HepG2 (cell line): ENCODE measurements around the gene SPAG9. TPM values are rescaled to one million over a fixed set of nuclear protein-coding genes. Genes with fewer than 3 reads are reported as not detected.
A peak's percentile ranks its signal among the peaks of the same experiment; 100 is the strongest.

Source experiments
- E2F2 ChIP-seq: sonication (generic); formaldehyde crosslinking; IDR thresholded peaks from 2 replicates; pipeline ENCODE4 v1.4.0; 2020; ENCODE audit warnings: missing genetic modification reagents, borderline replicate concordance
- HNF1A ChIP-seq, 2 experiments: sonication (generic) in 1 of 2; formaldehyde crosslinking in 1 of 2; IDR thresholded peaks; 2 replicates each; pipeline versions ENCODE4 v1.4.0 to v1.6.1; 2016 to 2020; ENCODE audit warnings: borderline replicate concordance in 1 of 2, low read depth in 1 of 2, mild to moderate bottlenecking in 1 of 2, missing genetic modification reagents in 1 of 2
- TBL1XR1 ChIP-seq: fragments of 150-350 bp; IDR thresholded peaks from 2 replicates; pipeline ENCODE4 v1.6.1; 2014; ENCODE audit warnings: borderline replicate concordance, low read length; ENCODE audit not compliant: partially characterized antibody
- ZNF274 ChIP-seq: sonication (generic); formaldehyde crosslinking; IDR thresholded peaks from 2 replicates; pipeline ENCODE4 v1.5.1; 2020; ENCODE audit warnings: mild to moderate bottlenecking, missing genetic modification reagents
- ZNF558 ChIP-seq: sonication (generic); formaldehyde crosslinking; IDR thresholded peaks from 2 replicates; pipeline ENCODE4 v1.9.0; 2022; ENCODE audit warnings: mild to moderate bottlenecking, missing genetic modification reagents, borderline replicate concordance
- ZNF672 ChIP-seq: sonication (generic); formaldehyde crosslinking; IDR thresholded peaks from 2 replicates; pipeline ENCODE4 v1.8.1; 2022; ENCODE audit warnings: missing genetic modification reagents
- ZNF674 ChIP-seq: sonication (generic); formaldehyde crosslinking; IDR thresholded peaks from 2 replicates; pipeline ENCODE4 v1.5.0; 2020; ENCODE audit warnings: low read depth, mild to moderate bottlenecking, missing genetic modification reagents
- ZNF713 ChIP-seq: sonication (generic); formaldehyde crosslinking; IDR thresholded peaks from 2 replicates; pipeline ENCODE4 v1.4.0; 2020; ENCODE audit warnings: mild to moderate bottlenecking, missing genetic modification reagents
- polyA plus RNA-seq, 8 experiments: library from polyadenylated mRNA; depleted of rRNA in 3 of 8; stranded (reverse) in 7 of 8; unstranded in 1 of 8; fragments of >200 nt; fragmentation: Illumina TruSeq in 4 of 8; extraction: Trizol in 4 of 8; gene quantifications; 2 replicates each; pipeline versions ENCODE4 v1.2.1 to v1.2.3, GENCODE V29; 2011 to 2016; ENCODE audit warnings: low read depth in 4 of 8, missing spikeins in 1 of 8, mixed read lengths in 1 of 8; ENCODE audit not compliant: insufficient read depth in 1 of 8
- total RNA-seq, 5 experiments: library from RNA; depleted of rRNA; stranded (reverse); fragments of >200 nt; fragmentation: Illumina TruSeq; extraction: Trizol; gene quantifications; 2 replicates each; pipeline ENCODE4 v1.2.3, GENCODE V29; 2016; ENCODE audit warnings: low read depth in 1 of 5
- TF ChIP-seq, protein P1 (sequence below): sonication (generic); formaldehyde crosslinking; IDR thresholded peaks from 2 replicates; pipeline ENCODE4 v1.5.0; 2020; ENCODE audit warnings: mild to moderate bottlenecking, missing genetic modification reagents, moderate library complexity
- TF ChIP-seq, protein P2 (sequence below): sonication (generic); formaldehyde crosslinking; IDR thresholded peaks from 2 replicates; pipeline ENCODE4 v1.5.0; 2020; ENCODE audit warnings: missing genetic modification reagents
- TF ChIP-seq, protein P3 (sequence below): sonication (generic); formaldehyde crosslinking; IDR thresholded peaks from 2 replicates; pipeline ENCODE4 v1.4.0; 2020; ENCODE audit warnings: missing genetic modification reagents
- TF ChIP-seq, protein P4 (sequence below): sonication (generic); formaldehyde crosslinking; IDR thresholded peaks from 2 replicates; pipeline ENCODE4 v1.8.1; 2023; ENCODE audit warnings: mild to moderate bottlenecking, missing genetic modification reagents
- TF ChIP-seq, protein P5 (sequence below): sonication (generic); formaldehyde crosslinking; IDR thresholded peaks from 2 replicates; pipeline ENCODE4 v1.8.1; 2023; ENCODE audit warnings: missing genetic modification reagents, inconsistent platforms, borderline replicate concordance

SPAG9 gene
- total and polyA plus RNA-seq, 2 of the 13 experiments (the other 11 are each of a cell fraction or from before 2014, with no cell fraction given), result 43.2 to 78.6 TPM

GRCh38 chr17:51166987-51167931, 46.6 kb upstream of the SPAG9 start (continued):
- TF ChIP-seq, protein P1, sequence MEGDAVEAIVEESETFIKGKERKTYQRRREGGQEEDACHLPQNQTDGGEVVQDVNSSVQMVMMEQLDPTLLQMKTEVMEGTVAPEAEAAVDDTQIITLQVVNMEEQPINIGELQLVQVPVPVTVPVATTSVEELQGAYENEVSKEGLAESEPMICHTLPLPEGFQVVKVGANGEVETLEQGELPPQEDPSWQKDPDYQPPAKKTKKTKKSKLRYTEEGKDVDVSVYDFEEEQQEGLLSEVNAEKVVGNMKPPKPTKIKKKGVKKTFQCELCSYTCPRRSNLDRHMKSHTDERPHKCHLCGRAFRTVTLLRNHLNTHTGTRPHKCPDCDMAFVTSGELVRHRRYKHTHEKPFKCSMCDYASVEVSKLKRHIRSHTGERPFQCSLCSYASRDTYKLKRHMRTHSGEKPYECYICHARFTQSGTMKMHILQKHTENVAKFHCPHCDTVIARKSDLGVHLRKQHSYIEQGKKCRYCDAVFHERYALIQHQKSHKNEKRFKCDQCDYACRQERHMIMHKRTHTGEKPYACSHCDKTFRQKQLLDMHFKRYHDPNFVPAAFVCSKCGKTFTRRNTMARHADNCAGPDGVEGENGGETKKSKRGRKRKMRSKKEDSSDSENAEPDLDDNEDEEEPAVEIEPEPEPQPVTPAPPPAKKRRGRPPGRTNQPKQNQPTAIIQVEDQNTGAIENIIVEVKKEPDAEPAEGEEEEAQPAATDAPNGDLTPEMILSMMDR (CRISPR knock-in tag), result peak; percentile 90
- TF ChIP-seq ZNF713 (CRISPR knock-in tag), result no peak
- peak; percentile 6; the same call in 1 of the 2 replicates for TF ChIP-seq ZNF674
- TF ChIP-seq, protein P2, sequence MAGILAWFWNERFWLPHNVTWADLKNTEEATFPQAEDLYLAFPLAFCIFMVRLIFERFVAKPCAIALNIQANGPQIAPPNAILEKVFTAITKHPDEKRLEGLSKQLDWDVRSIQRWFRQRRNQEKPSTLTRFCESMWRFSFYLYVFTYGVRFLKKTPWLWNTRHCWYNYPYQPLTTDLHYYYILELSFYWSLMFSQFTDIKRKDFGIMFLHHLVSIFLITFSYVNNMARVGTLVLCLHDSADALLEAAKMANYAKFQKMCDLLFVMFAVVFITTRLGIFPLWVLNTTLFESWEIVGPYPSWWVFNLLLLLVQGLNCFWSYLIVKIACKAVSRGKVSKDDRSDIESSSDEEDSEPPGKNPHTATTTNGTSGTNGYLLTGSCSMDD (CRISPR knock-in tag), result no peak
- TF ChIP-seq E2F2 (CRISPR knock-in tag), result no peak
- TF ChIP-seq, protein P3, sequence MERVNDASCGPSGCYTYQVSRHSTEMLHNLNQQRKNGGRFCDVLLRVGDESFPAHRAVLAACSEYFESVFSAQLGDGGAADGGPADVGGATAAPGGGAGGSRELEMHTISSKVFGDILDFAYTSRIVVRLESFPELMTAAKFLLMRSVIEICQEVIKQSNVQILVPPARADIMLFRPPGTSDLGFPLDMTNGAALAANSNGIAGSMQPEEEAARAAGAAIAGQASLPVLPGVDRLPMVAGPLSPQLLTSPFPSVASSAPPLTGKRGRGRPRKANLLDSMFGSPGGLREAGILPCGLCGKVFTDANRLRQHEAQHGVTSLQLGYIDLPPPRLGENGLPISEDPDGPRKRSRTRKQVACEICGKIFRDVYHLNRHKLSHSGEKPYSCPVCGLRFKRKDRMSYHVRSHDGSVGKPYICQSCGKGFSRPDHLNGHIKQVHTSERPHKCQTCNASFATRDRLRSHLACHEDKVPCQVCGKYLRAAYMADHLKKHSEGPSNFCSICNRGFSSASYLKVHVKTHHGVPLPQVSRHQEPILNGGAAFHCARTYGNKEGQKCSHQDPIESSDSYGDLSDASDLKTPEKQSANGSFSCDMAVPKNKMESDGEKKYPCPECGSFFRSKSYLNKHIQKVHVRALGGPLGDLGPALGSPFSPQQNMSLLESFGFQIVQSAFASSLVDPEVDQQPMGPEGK (CRISPR knock-in tag), result peak; percentile 40; the same call in 1 of the 2 replicates
- no peak; the same call in 1 of the 2 replicates for TF ChIP-seq ZNF558 (CRISPR knock-in tag)
- TF ChIP-seq ZNF274 (CRISPR knock-in tag), result no peak; the same call in none of the 2 replicates
- TF ChIP-seq ZNF672, result no peak
- TF ChIP-seq, protein P4, sequence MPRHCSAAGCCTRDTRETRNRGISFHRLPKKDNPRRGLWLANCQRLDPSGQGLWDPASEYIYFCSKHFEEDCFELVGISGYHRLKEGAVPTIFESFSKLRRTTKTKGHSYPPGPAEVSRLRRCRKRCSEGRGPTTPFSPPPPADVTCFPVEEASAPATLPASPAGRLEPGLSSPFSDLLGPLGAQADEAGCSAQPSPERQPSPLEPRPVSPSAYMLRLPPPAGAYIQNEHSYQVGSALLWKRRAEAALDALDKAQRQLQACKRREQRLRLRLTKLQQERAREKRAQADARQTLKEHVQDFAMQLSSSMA (CRISPR knock-in tag), result 0 out of 2 replicates have a peak, but pooled peaks have one; percentile 21
- TF ChIP-seq TBL1XR1, result no peak
- no peak for TF ChIP-seq HNF1A (IDR thresholded peaks at IDR 0.05; ENCODE audit: low read depth)
- TF ChIP-seq HNF1A (CRISPR knock-in tag; IDR thresholded peaks at IDR 0.05; ENCODE audit: borderline replicate concordance), result no peak; the same call in 1 of the 2 replicates
- TF ChIP-seq, protein P5, sequence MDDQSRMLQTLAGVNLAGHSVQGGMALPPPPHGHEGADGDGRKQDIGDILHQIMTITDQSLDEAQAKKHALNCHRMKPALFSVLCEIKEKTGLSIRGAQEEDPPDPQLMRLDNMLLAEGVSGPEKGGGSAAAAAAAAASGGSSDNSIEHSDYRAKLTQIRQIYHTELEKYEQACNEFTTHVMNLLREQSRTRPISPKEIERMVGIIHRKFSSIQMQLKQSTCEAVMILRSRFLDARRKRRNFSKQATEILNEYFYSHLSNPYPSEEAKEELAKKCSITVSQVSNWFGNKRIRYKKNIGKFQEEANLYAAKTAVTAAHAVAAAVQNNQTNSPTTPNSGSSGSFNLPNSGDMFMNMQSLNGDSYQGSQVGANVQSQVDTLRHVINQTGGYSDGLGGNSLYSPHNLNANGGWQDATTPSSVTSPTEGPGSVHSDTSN (CRISPR knock-in tag), result no peak; the same call in 1 of the 2 replicates
